ENCODE results near the gene RASGEF1C. TPM values are rescaled to one million over a fixed set of nuclear protein-coding genes. Genes with fewer than 3 reads are reported as not detected.

Gene RASGEF1C
- total RNA-seq, 1 donor from 2014 or later, result not detected

DNA sequence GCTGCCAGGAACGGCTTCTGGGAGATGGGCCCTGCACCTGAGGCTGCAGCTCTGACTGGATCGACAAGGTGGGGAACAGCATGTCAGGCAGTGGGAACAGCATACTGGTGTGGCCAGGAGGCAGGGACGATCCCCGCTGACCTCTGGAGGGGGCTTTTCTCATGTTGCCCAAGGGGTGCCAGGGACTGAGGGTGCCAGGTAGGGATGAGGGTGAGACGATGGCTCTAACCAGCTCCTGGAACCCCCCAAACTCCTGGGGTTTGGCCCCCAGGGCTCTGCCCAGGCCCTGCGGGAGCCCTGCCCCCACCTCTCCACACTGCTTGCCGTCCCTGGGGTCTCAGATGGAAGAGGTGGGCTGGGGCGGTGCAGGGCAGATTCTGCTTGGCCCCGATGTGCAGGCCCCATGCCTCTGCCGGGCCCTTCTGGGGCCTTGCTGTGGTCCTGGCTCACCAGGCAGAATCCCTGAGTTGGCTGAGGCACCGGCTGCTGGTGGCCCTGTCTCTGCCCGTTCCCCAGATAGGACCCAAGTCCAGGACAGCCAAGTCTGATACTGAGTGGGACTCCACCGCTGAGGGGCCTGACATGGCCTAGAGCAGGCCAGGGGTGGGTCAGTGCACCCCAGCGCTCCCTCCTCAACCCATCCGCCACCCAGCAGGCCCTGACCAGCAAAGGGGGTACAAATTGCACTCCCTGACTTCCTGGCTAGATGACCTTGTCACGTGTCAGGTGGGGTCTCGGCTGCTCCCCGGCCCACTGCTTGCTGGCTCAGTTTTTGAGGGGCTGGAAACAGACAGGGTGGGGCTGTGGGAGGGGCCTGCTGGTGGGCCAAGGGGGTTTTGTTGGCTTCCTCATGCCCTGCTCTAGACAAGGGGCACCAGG lies 109.0 kb downstream of the RASGEF1C start:
- peaks cover 5% of the 10 kb centered on the region for H3K9me3 Mint-ChIP-seq (ENCODE audit: low read depth)
- H3K4me1 Mint-ChIP-seq (ENCODE audit: low read depth), result no peaks in the 10 kb centered on the region
- TF ChIP-seq, protein P1, sequence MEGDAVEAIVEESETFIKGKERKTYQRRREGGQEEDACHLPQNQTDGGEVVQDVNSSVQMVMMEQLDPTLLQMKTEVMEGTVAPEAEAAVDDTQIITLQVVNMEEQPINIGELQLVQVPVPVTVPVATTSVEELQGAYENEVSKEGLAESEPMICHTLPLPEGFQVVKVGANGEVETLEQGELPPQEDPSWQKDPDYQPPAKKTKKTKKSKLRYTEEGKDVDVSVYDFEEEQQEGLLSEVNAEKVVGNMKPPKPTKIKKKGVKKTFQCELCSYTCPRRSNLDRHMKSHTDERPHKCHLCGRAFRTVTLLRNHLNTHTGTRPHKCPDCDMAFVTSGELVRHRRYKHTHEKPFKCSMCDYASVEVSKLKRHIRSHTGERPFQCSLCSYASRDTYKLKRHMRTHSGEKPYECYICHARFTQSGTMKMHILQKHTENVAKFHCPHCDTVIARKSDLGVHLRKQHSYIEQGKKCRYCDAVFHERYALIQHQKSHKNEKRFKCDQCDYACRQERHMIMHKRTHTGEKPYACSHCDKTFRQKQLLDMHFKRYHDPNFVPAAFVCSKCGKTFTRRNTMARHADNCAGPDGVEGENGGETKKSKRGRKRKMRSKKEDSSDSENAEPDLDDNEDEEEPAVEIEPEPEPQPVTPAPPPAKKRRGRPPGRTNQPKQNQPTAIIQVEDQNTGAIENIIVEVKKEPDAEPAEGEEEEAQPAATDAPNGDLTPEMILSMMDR (IDR thresholded peaks at IDR 0.05), result no peak
- H3K36me3 Mint-ChIP-seq (ENCODE audit: low read depth), result no peaks in the 10 kb centered on the region
- no peaks in the 10 kb centered on the region for H3K27me3 Mint-ChIP-seq (ENCODE audit: low read depth)
- DNase-seq (ENCODE audit: low spot score), result peak; percentile 69
- no peak overlapping the region for H3K27ac Mint-ChIP-seq (ENCODE audit: unreplicated experiment)
- no peak overlapping the region for H3K4me3 Mint-ChIP-seq (ENCODE audit: unreplicated experiment)

GRCh38 chr5:180098991-180099732 lies 109.8 kb downstream of the RASGEF1C start:
- H3K4me3 Mint-ChIP-seq (ENCODE audit: unreplicated experiment), result no peak overlapping the region
- peaks cover 5% of the 10 kb centered on the region for H3K9me3 Mint-ChIP-seq (ENCODE audit: low read depth)
- TF ChIP-seq, protein P1 (IDR thresholded peaks at IDR 0.05), result no peak
- no peak overlapping the region for H3K27ac Mint-ChIP-seq (ENCODE audit: unreplicated experiment)
- H3K36me3 Mint-ChIP-seq (ENCODE audit: low read depth), result no peaks in the 10 kb centered on the region
- no peaks in the 10 kb centered on the region for H3K27me3 Mint-ChIP-seq (ENCODE audit: low read depth)
- DNase-seq (ENCODE audit: low spot score), result peak; percentile 89
- no peaks in the 10 kb centered on the region for H3K4me1 Mint-ChIP-seq (ENCODE audit: low read depth)

DNA sequence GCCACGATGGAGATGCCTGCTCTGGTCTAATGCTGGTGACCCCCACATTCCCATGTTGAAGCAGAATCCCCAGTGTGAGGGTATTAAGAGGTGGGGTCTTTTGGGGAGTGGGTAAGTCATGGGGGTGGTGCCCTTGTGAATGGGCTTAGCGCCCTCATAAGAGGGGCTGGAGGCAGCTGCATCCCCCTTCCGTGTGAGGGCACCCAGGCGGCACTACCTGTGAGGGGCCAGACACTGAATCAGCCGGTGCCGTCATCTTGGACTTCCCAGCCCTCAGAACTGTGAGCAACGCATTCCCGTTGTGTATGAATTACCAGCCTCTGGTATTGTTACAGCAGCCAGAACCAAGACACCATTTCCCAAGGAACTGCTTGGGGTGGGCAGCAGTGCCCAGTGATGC lies 110.5 kb downstream of the RASGEF1C start:
- Mint-ChIP-seq H3K27ac (ENCODE audit: unreplicated experiment) (no peak overlapping the region), H3K4me3 (ENCODE audit: unreplicated experiment) (no peak overlapping the region), H3K27me3 (ENCODE audit: low read depth) (no peaks in the 10 kb centered on the region), H3K36me3 (ENCODE audit: low read depth) (no peaks in the 10 kb centered on the region), H3K9me3 (ENCODE audit: low read depth) (peaks cover 3% of the 10 kb centered on the region), H3K4me1 (ENCODE audit: low read depth) (no peaks in the 10 kb centered on the region)
- DNase-seq (ENCODE audit: low spot score), result peak; percentile 73
- TF ChIP-seq, protein P1 (IDR thresholded peaks at IDR 0.05), result no peak

GRCh38 chr5:180097926-180098325 lies 111.1 kb downstream of the RASGEF1C start:
- H3K9me3 Mint-ChIP-seq (ENCODE audit: low read depth), result no peaks in the 10 kb centered on the region
- no peaks in the 10 kb centered on the region for H3K27me3 Mint-ChIP-seq (ENCODE audit: low read depth)
- TF ChIP-seq, protein P1 (IDR thresholded peaks at IDR 0.05), result no peak
- no peaks in the 10 kb centered on the region for H3K36me3 Mint-ChIP-seq (ENCODE audit: low read depth)
- DNase-seq (ENCODE audit: low spot score), result no peak
- H3K4me3 Mint-ChIP-seq (ENCODE audit: unreplicated experiment), result no peak overlapping the region
- H3K4me1 Mint-ChIP-seq (ENCODE audit: low read depth), result no peaks in the 10 kb centered on the region
- no peak overlapping the region for H3K27ac Mint-ChIP-seq (ENCODE audit: unreplicated experiment)

GRCh38 chr5:180097163-180097894 lies 111.7 kb downstream of the RASGEF1C start:
- TF ChIP-seq, protein P1 (IDR thresholded peaks at IDR 0.05), result no peak
- no peaks in the 10 kb centered on the region for H3K4me1 Mint-ChIP-seq (ENCODE audit: low read depth)
- DNase-seq (ENCODE audit: low spot score), result peak; percentile 53
- H3K27ac Mint-ChIP-seq (ENCODE audit: unreplicated experiment), result no peak overlapping the region
- H3K4me3 Mint-ChIP-seq (ENCODE audit: unreplicated experiment), result no peak overlapping the region
- H3K9me3 Mint-ChIP-seq (ENCODE audit: low read depth), result no peaks in the 10 kb centered on the region
- H3K36me3 Mint-ChIP-seq (ENCODE audit: low read depth), result no peaks in the 10 kb centered on the region
- no peaks in the 10 kb centered on the region for H3K27me3 Mint-ChIP-seq (ENCODE audit: low read depth)
